HepG2 (cell line): ENCODE results near the gene CTSA. TPM values are rescaled to one million over a fixed set of nuclear protein-coding genes. Genes with fewer than 3 reads are reported as not detected.

Experiments used
- E2F1 ChIP-seq: sonication (generic); formaldehyde crosslinking; IDR thresholded peaks from 2 replicates; pipeline ENCODE4 v1.5.0; 2020; ENCODE audit warnings: missing genetic modification reagents
- EP300 ChIP-seq, 3 experiments: sonication (generic) in 1 of 3; formaldehyde crosslinking in 1 of 3; IDR thresholded peaks; 2 replicates each; pipeline versions ENCODE4 v1.5.1 to v1.6.1; 2011 to 2020; ENCODE audit warnings: low read depth in 2 of 3, low read length in 2 of 3, borderline replicate concordance in 1 of 3, improper control_type of control experiment in 1 of 3, mild to moderate bottlenecking in 1 of 3, missing genetic modification reagents in 1 of 3, moderate library complexity in 1 of 3
- FOXK1 ChIP-seq: sonication (generic); formaldehyde crosslinking; IDR thresholded peaks from 2 replicates; pipeline ENCODE4 v1.4.0; 2020; ENCODE audit warnings: low read depth, missing genetic modification reagents, borderline replicate concordance
- GPBP1L1 ChIP-seq: sonication (generic); formaldehyde crosslinking; IDR thresholded peaks from 2 replicates; pipeline ENCODE4 v1.5.0; 2020; ENCODE audit warnings: mild to moderate bottlenecking, missing genetic modification reagents
- HCFC1 ChIP-seq: fragments of 150-350 bp; IDR thresholded peaks from 2 replicates; pipeline ENCODE4 v1.6.1; 2014; ENCODE audit warnings: low read depth, low read length
- MAF1 ChIP-seq: sonication (generic); formaldehyde crosslinking; IDR thresholded peaks from 2 replicates; pipeline ENCODE4 v1.5.0; 2020; ENCODE audit warnings: missing genetic modification reagents, borderline replicate concordance
- MXI1 ChIP-seq: IDR thresholded peaks from 3 replicates; pipeline ENCODE4 v1.6.1; 2012; ENCODE audit warnings: low read depth, low read length, inconsistent platforms, borderline replicate concordance
- MYNN ChIP-seq: sonication (generic); formaldehyde crosslinking; IDR thresholded peaks from 2 replicates; pipeline ENCODE4 v1.4.0; 2020; ENCODE audit warnings: mild to moderate bottlenecking, low read depth, missing genetic modification reagents
- PHF8 ChIP-seq: sonication (generic); formaldehyde crosslinking; IDR thresholded peaks from 2 replicates; pipeline ENCODE4 v1.5.0; 2020; ENCODE audit warnings: missing genetic modification reagents
- SP5 ChIP-seq: IDR thresholded peaks from 2 replicates; pipeline ENCODE4 v1.6.1; 2016; ENCODE audit warnings: low read depth, borderline replicate concordance
- TOPORS ChIP-seq: sonication (generic); formaldehyde crosslinking; IDR thresholded peaks from 2 replicates; pipeline ENCODE4 v1.8.0; 2023; ENCODE audit warnings: mild to moderate bottlenecking, missing genetic modification reagents
- ZNF124 ChIP-seq: sonication (generic); formaldehyde crosslinking; IDR thresholded peaks from 2 replicates; pipeline ENCODE4 v1.4.0; 2020; ENCODE audit warnings: missing genetic modification reagents
- ZNF276 ChIP-seq: sonication (generic); formaldehyde crosslinking; IDR thresholded peaks from 2 replicates; pipeline ENCODE4 v1.4.0; 2020; ENCODE audit warnings: mild to moderate bottlenecking, low read depth, missing genetic modification reagents
- ZNF317 ChIP-seq: sonication (generic); formaldehyde crosslinking; IDR thresholded peaks from 2 replicates; pipeline ENCODE4 v1.5.0; 2020; ENCODE audit warnings: mild to moderate bottlenecking, missing genetic modification reagents
- ZNF512 ChIP-seq: sonication (generic); formaldehyde crosslinking; IDR thresholded peaks from 2 replicates; pipeline ENCODE4 v1.4.0; 2020; ENCODE audit warnings: mild to moderate bottlenecking, missing genetic modification reagents
- ZNF513 ChIP-seq: sonication (generic); formaldehyde crosslinking; conservative IDR thresholded peaks from 2 replicates; pipeline ENCODE4 v1.5.0; 2020; ENCODE audit warnings: missing genetic modification reagents
- ZNF580 ChIP-seq: IDR thresholded peaks from 2 replicates; pipeline ENCODE4 v1.6.1; 2016; ENCODE audit warnings: low read depth, borderline replicate concordance
- ZNF589 ChIP-seq: sonication (generic); formaldehyde crosslinking; conservative IDR thresholded peaks from 2 replicates; pipeline ENCODE4 v1.8.0; 2022; ENCODE audit warnings: mild to moderate bottlenecking, moderate library complexity, missing genetic modification reagents
- ZNF709 ChIP-seq: sonication (generic); formaldehyde crosslinking; IDR thresholded peaks from 2 replicates; pipeline ENCODE4 v1.5.0; 2020; ENCODE audit warnings: mild to moderate bottlenecking, missing genetic modification reagents
- ZNF878 ChIP-seq: sonication (generic); formaldehyde crosslinking; IDR thresholded peaks from 2 replicates; pipeline ENCODE4 v1.8.1; 2023; ENCODE audit warnings: mild to moderate bottlenecking, missing genetic modification reagents, moderate library complexity
- polyA plus RNA-seq, 8 experiments: library from polyadenylated mRNA; depleted of rRNA in 3 of 8; stranded (reverse) in 7 of 8; unstranded in 1 of 8; fragments of >200 nt; fragmentation: Illumina TruSeq in 4 of 8; extraction: Trizol in 4 of 8; gene quantifications; 2 replicates each; pipeline versions ENCODE4 v1.2.1 to v1.2.3, GENCODE V29; 2011 to 2016; ENCODE audit warnings: low read depth in 4 of 8, missing spikeins in 1 of 8, mixed read lengths in 1 of 8; ENCODE audit not compliant: insufficient read depth in 1 of 8
- total RNA-seq, 5 experiments: library from RNA; depleted of rRNA; stranded (reverse); fragments of >200 nt; fragmentation: Illumina TruSeq; extraction: Trizol; gene quantifications; 2 replicates each; pipeline ENCODE4 v1.2.3, GENCODE V29; 2016; ENCODE audit warnings: low read depth in 1 of 5

CTSA gene
- total and polyA plus RNA-seq, 2 of the 13 experiments (the other 11 are each of a cell fraction or from before 2014, with no cell fraction given) = 202 to 231 TPM

- TF ChIP-seq ZNF317 (peak; percentile 80; the same call in 1 of the 2 replicates), ZNF512 (CRISPR knock-in tag) (peak; percentile 66; the same call in 1 of the 2 replicates), ZNF878 (peak; percentile 71), E2F1 (CRISPR knock-in tag) (peak; percentile 64), SP5 (CRISPR knock-in tag) (peak; percentile 94), ZNF589 (CRISPR knock-in tag) (0 out of 2 replicates have a peak, but pooled peaks have one; percentile 49), ZNF513 (CRISPR knock-in tag) (no peak; the same call in 1 of the 2 replicates), MXI1 (peak; percentile 96; the same call in 2 of the 3 replicates), GPBP1L1 (CRISPR knock-in tag) (no peak), ZNF580 (CRISPR knock-in tag) (peak; percentile 99; the same call in 1 of the 2 replicates), PHF8 (CRISPR knock-in tag) (peak; percentile 90), MAF1 (CRISPR knock-in tag) (peak; percentile 79; the same call in 1 of the 2 replicates), ZNF709 (peak; percentile 98), FOXK1 (CRISPR knock-in tag) (peak; percentile 91; the same call in 1 of the 2 replicates), ZNF124 (CRISPR knock-in tag) (peak; percentile 82), HCFC1 (peak; percentile 97), EP300 (IDR thresholded peaks at IDR 0.05; ENCODE audit: low read depth in 2 of 2, low read length in 2 of 2) (peak in 1 of 2 experiments; percentile 23; a peak in 3 of 4 replicates), EP300 (CRISPR knock-in tag; IDR thresholded peaks at IDR 0.05; ENCODE audit: borderline replicate concordance) (peak; percentile 61; the same call in 1 of the 2 replicates), MYNN (CRISPR knock-in tag) (peak; percentile 97), TOPORS (CRISPR knock-in tag) (0 out of 2 replicates have a peak, but pooled peaks have one; percentile 79), ZNF276 (CRISPR knock-in tag) (peak; percentile 71; the same call in 1 of the 2 replicates)
These were observed 43.7 kb downstream of the CTSA start, which contains the start of gene PCIF1 (continued) for GRCh38 chr20:45934586-45935415.
